Activated CD4-positive, alpha-beta T cell treated with anti-CD3 and anti-CD28 coated beads for 24 hours (primary cell): Measurements from ENCODE around the gene RFNG.

ENCODE experiments used
- DNase-seq, 2 donors: peaks; one replicate each; pipeline ENCODE4 v3.0.0-alpha.2; 2020; ENCODE audit warnings: low read depth in 2 of 2

Gene RFNG

GRCh38 chr17:82089723-82090548 is 38.3 kb upstream of the RFNG start:
- no peak for DNase-seq

- DNase-seq = no peak
Measured at GRCh38 chr17:82088838-82089722, 37.5 kb upstream of the RFNG start.

GRCh38 chr17:82087961-82088837 is 36.6 kb upstream of the RFNG start:
- DNase-seq = no peak

GRCh38 chr17:82086941-82087906 is 35.6 kb upstream of the RFNG start:
- DNase-seq = no peak

- DNase-seq = no peak
Measured at GRCh38 chr17:82085931-82086764, 34.5 kb upstream of the RFNG start.

- no peak for DNase-seq
Measured at GRCh38 chr17:82085031-82085861, 33.6 kb upstream of the RFNG start.

GRCh38 chr17:82084373-82085030 is 32.9 kb upstream of the RFNG start:
- DNase-seq = no peak

GRCh38 chr17:82083533-82084359 is 32.1 kb upstream of the RFNG start:
- DNase-seq = no peak

GRCh38 chr17:82083009-82083408 is 31.4 kb upstream of the RFNG start:
- DNase-seq = no peak

GRCh38 chr17:82082456-82082855 is 30.8 kb upstream of the RFNG start:
- DNase-seq = no peak

- DNase-seq = no peak
Measured at GRCh38 chr17:82081966-82082365, 30.4 kb upstream of the RFNG start.

GRCh38 chr17:82081546-82081945 is 29.9 kb upstream of the RFNG start:
- DNase-seq = no peak

- no peak for DNase-seq
Measured at GRCh38 chr17:82080789-82081464, 29.3 kb upstream of the RFNG start.

- no peak for DNase-seq
Measured at GRCh38 chr17:82080048-82080788, 28.6 kb upstream of the RFNG start.

- DNase-seq = no peak
Measured at GRCh38 chr17:82079001-82079677, 27.5 kb upstream of the RFNG start.

GRCh38 chr17:82078433-82078832 is 26.8 kb upstream of the RFNG start:
- DNase-seq = no peak
